Osteocyte (in vitro differentiated cells): ENCODE results near the gene PHF14. TPM values are rescaled to one million over a fixed set of nuclear protein-coding genes. Genes with fewer than 3 reads are reported as not detected.

Experiments
- DNase-seq: peaks from one replicate; pipeline ENCODE4 v3.0.0; 2021; ENCODE audit warnings: mixed read lengths; ENCODE audit not compliant: unreplicated experiment; ENCODE audit errors: extremely low spot score
- H3K27ac Mint-ChIP-seq: one replicate; pipeline ENCODE4 v1.8.0; 2021; ENCODE audit warnings: mild to moderate bottlenecking, mixed read lengths; ENCODE audit not compliant: unreplicated experiment
- H3K27me3 Mint-ChIP-seq: one replicate; pipeline ENCODE4 v1.8.0; 2021; ENCODE audit warnings: mixed read lengths; ENCODE audit not compliant: unreplicated experiment
- H3K36me3 Mint-ChIP-seq: one replicate; pipeline ENCODE4 v1.8.0; 2021; ENCODE audit warnings: mixed read lengths; ENCODE audit not compliant: unreplicated experiment
- H3K4me1 Mint-ChIP-seq: one replicate; pipeline ENCODE4 v1.8.0; 2021; ENCODE audit warnings: mixed read lengths; ENCODE audit not compliant: unreplicated experiment
- H3K4me3 Mint-ChIP-seq: one replicate; pipeline ENCODE4 v1.8.0; 2021; ENCODE audit warnings: mild to moderate bottlenecking, moderate library complexity, mixed read lengths; ENCODE audit not compliant: unreplicated experiment
- H3K9me3 Mint-ChIP-seq: one replicate; pipeline ENCODE4 v1.8.0; 2021; ENCODE audit warnings: mixed read lengths; ENCODE audit not compliant: unreplicated experiment
- total RNA-seq: library from RNA; stranded (reverse); gene quantifications from 2 replicates; pipeline ENCODE4 v1.2.1, GENCODE V29; 2021
- TF ChIP-seq, protein P1 (sequence below): fragments of 200-600 bp; sonication (generic); IDR thresholded peaks from 2 replicates; pipeline ENCODE4 v1.5.0; 2021; ENCODE audit warnings: antibody characterized with exemption, mild to moderate bottlenecking, moderate library complexity

Gene PHF14
- total RNA-seq, 1 donor from 2014 or later, result 43.5 TPM

DNA sequence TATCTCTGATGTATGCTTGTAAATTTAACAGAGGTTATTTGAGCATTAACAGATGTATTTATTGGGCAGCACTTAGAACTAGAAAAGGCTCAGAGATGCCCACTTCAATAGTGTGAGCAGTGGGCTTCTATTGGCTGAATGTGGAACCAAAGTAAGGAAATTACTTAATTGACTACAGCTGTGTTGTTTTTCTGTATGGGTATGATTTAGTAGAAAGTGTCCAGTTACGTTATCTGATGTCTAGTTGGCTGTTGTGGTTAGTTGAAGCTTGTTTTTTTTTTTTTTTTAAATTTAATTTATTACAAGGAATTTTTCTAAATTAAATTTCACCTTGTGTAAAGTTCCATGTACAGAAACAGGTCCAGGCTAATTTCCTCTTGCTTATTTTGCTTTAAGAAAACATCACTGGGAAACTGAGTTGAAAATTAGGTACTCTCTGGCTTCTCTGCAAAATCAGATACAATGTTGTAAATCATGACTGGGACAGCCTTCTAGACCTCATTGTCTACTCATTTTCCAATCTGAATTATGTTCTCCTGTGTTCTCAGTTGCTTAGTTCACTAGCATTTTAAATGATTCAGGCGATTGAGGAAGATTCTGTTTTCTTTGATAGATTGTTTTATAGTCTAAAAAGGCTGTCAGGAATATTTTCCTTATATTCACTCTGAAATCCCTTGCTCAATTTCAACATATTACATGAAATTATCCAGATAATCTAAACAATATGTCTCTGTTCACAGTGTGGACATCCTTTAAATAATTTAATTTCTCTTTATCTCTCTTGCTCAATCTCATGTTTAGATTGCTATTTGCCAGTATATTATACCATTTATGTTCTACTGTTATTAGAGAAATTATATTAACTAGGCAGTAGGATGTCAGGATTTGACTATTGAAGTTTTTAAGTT is 53.0 kb downstream of the PHF14 start:
- no peak for DNase-seq
- peaks cover 29% of the 10 kb centered on the region for H3K36me3 Mint-ChIP-seq
- peaks cover 14% of the 10 kb centered on the region for H3K4me1 Mint-ChIP-seq
- no peaks in the 10 kb centered on the region for H3K27me3 Mint-ChIP-seq
- TF ChIP-seq, protein P1, sequence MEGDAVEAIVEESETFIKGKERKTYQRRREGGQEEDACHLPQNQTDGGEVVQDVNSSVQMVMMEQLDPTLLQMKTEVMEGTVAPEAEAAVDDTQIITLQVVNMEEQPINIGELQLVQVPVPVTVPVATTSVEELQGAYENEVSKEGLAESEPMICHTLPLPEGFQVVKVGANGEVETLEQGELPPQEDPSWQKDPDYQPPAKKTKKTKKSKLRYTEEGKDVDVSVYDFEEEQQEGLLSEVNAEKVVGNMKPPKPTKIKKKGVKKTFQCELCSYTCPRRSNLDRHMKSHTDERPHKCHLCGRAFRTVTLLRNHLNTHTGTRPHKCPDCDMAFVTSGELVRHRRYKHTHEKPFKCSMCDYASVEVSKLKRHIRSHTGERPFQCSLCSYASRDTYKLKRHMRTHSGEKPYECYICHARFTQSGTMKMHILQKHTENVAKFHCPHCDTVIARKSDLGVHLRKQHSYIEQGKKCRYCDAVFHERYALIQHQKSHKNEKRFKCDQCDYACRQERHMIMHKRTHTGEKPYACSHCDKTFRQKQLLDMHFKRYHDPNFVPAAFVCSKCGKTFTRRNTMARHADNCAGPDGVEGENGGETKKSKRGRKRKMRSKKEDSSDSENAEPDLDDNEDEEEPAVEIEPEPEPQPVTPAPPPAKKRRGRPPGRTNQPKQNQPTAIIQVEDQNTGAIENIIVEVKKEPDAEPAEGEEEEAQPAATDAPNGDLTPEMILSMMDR, result no peak
- H3K9me3 Mint-ChIP-seq, result peaks cover 13% of the 10 kb centered on the region
- no peak overlapping the region for H3K27ac Mint-ChIP-seq
- no peak overlapping the region for H3K4me3 Mint-ChIP-seq

DNA sequence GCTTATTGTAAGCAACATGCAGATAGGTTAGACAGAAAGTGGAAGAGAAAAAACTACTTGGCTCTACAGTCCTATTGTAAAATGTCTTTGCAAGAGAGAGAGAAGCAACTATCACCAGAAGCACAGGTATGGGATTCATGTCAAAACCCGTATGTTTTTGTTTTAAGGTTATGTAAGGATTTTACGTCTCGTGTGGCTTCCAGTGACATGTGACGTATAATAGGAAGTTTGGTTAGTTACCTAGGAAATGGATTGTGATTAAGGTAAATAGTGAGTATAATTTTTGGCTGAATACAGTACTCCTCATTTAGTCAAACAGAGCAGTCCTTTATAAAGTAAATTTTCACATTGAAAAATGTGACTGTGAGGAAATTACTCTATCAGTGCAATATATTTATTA is 62.0 kb downstream of the PHF14 start:
- no peak overlapping the region for H3K27ac Mint-ChIP-seq
- TF ChIP-seq, protein P1, result no peak
- H3K9me3 Mint-ChIP-seq, result no peaks in the 10 kb centered on the region
- no peaks in the 10 kb centered on the region for H3K4me1 Mint-ChIP-seq
- H3K36me3 Mint-ChIP-seq, result peaks cover 32% of the 10 kb centered on the region
- no peaks in the 10 kb centered on the region for H3K27me3 Mint-ChIP-seq
- no peak overlapping the region for H3K4me3 Mint-ChIP-seq
- DNase-seq, result no peak

DNA sequence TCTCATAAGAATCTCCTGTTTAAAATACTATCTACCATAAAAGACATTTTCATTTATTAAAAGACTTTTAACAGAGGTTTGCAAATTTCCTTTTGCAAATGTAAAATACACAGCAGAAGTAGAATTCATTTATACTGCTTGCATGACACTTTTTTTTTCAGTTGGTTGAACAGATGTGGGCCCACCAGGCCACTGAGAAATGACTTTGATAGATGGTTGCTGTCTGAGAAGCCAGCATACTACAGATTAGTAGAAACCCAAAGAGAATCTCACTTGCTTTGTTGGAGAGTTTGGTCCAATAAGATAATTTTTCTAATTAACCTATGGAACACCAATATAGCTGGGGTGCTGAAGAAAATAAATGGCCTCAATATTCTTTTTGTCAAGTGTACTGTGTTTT is 66.3 kb downstream of the PHF14 start:
- no peaks in the 10 kb centered on the region for H3K9me3 Mint-ChIP-seq
- H3K36me3 Mint-ChIP-seq, result peaks cover 39% of the 10 kb centered on the region
- no peak overlapping the region for H3K4me3 Mint-ChIP-seq
- H3K27me3 Mint-ChIP-seq, result no peaks in the 10 kb centered on the region
- TF ChIP-seq, protein P1, result no peak
- peaks cover 6% of the 10 kb centered on the region for H3K4me1 Mint-ChIP-seq
- no peak overlapping the region for H3K27ac Mint-ChIP-seq
- DNase-seq, result no peak

DNA sequence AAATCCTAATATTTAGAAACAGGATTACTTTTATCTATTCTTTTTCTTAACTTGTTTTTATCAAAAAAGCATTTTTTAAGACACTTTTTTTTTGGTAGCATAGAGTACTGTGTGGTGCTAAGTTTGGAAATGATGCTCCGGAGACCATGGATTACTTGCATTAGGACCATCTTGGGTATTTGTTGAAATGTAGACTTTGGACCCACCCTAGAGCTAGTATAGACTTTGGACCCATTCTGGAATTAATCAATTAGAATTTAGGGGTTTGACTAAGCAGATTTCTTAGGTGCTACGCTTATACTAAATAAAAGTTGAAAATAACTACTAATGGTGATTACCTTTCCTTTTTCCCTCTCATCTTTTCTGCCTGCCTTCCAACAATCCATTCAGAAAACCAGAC is 80.4 kb downstream of the PHF14 start:
- Mint-ChIP-seq H3K4me1 (peaks cover 8% of the 10 kb centered on the region), H3K27me3 (no peaks in the 10 kb centered on the region), H3K36me3 (peaks cover 25% of the 10 kb centered on the region), H3K9me3 (no peaks in the 10 kb centered on the region), H3K4me3 (no peak overlapping the region), H3K27ac (no peak overlapping the region)
- TF ChIP-seq, protein P1, result no peak
- DNase-seq, result no peak

DNA sequence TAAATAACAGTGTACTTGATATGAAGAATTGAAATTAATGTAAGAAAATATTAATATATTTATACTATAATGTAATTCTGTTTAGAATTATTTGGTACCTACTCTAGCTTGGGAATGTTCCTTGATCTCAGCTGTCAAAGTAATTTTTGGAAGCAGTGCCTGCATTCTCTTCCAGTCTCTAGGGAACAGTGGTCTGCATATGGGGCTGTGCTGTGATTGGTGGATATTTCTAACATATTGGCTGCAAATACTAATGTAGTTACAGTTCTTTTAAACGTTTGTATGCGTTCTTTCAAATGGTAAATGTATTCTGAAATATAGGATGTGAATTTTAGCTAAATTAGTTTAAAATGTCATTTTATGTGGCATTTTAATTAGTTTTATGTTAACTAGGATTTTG is 87.2 kb downstream of the PHF14 start:
- TF ChIP-seq, protein P1, result no peak
- Mint-ChIP-seq H3K36me3 (peaks cover 20% of the 10 kb centered on the region), H3K9me3 (no peaks in the 10 kb centered on the region), H3K27me3 (no peaks in the 10 kb centered on the region), H3K4me1 (peaks cover 9% of the 10 kb centered on the region), H3K27ac (no peak overlapping the region), H3K4me3 (no peak overlapping the region)
- DNase-seq, result no peak
